Measurements from ENCODE around the gene PRAC1.

The PRAC1 gene

GRCh38 chr17:48726916-48727286 lies 4.6 kb upstream of the PRAC1 start:
- no peaks in the 10 kb centered on the region for H4K20me1 ChIP-seq (ENCODE audit: insufficient read depth, low read length)
- peaks cover 9% of the 10 kb centered on the region; the same call in 1 of the 2 replicates for H3K27me3 ChIP-seq (ENCODE audit: low read depth, low read length)
- H3K36me3 ChIP-seq (replicated peaks; ENCODE audit: low read depth, low read length), result no peaks in the 10 kb centered on the region
- H3K4me3 ChIP-seq (ENCODE audit: low read length), result no peak overlapping the region
- H3K9me3 ChIP-seq (ENCODE audit: insufficient read depth, low read length), result no peaks in the 10 kb centered on the region
- H3K79me2 ChIP-seq (ENCODE audit: low read length), result no peaks in the 10 kb centered on the region
- peaks cover 16% of the 10 kb centered on the region for H3K4me1 ChIP-seq (ENCODE audit: low read length)
- TF ChIP-seq EZH2phosphoT487 (IDR thresholded peaks at IDR 0.05; ENCODE audit: low read depth) (no peak), CTCF (IDR thresholded peaks at IDR 0.05; ENCODE audit: low read depth, low read length) (no peak)
- no peak overlapping the region for H3K4me2 ChIP-seq (ENCODE audit: low read length)
- no peak overlapping the region for H3K27ac ChIP-seq (ENCODE audit: low read length)
- H2AFZ ChIP-seq (ENCODE audit: low read depth, low read length), result no peak overlapping the region
- no peak overlapping the region for H3K9ac ChIP-seq (ENCODE audit: low read length)

- Histone ChIP-seq H3K9me3 (ENCODE audit: insufficient read depth, low read length) (no peaks in the 10 kb centered on the region), H2AFZ (ENCODE audit: low read depth, low read length) (no peak overlapping the region), H3K4me3 (ENCODE audit: low read length) (no peak overlapping the region), H3K36me3 (replicated peaks; ENCODE audit: low read depth, low read length) (no peaks in the 10 kb centered on the region), H3K79me2 (ENCODE audit: low read length) (no peaks in the 10 kb centered on the region), H3K4me2 (ENCODE audit: low read length) (no peak overlapping the region), H3K27ac (ENCODE audit: low read length) (no peak overlapping the region), H3K27me3 (ENCODE audit: low read depth, low read length) (peaks cover 9% of the 10 kb centered on the region; the same call in 1 of the 2 replicates), H3K9ac (ENCODE audit: low read length) (no peak overlapping the region), H4K20me1 (ENCODE audit: insufficient read depth, low read length) (no peaks in the 10 kb centered on the region), H3K4me1 (ENCODE audit: low read length) (peaks cover 16% of the 10 kb centered on the region)
- no peak for TF ChIP-seq CTCF (IDR thresholded peaks at IDR 0.05; ENCODE audit: low read depth, low read length)
- TF ChIP-seq EZH2phosphoT487 (IDR thresholded peaks at IDR 0.05; ENCODE audit: low read depth), result no peak
Measured at GRCh38 chr17:48726114-48726915, 4.0 kb upstream of the PRAC1 start.

- Histone ChIP-seq H2AFZ (ENCODE audit: low read depth, low read length) (no peak overlapping the region), H3K9ac (ENCODE audit: low read length) (no peak overlapping the region), H3K4me3 (ENCODE audit: low read length) (no peak overlapping the region), H4K20me1 (ENCODE audit: insufficient read depth, low read length) (no peaks in the 10 kb centered on the region), H3K4me1 (ENCODE audit: low read length) (peaks cover 16% of the 10 kb centered on the region), H3K9me3 (ENCODE audit: insufficient read depth, low read length) (no peaks in the 10 kb centered on the region), H3K27ac (ENCODE audit: low read length) (no peak overlapping the region), H3K36me3 (replicated peaks; ENCODE audit: low read depth, low read length) (no peaks in the 10 kb centered on the region), H3K79me2 (ENCODE audit: low read length) (no peaks in the 10 kb centered on the region), H3K4me2 (ENCODE audit: low read length) (no peak overlapping the region), H3K27me3 (ENCODE audit: low read depth, low read length) (peaks cover 9% of the 10 kb centered on the region; the same call in 1 of the 2 replicates)
- TF ChIP-seq CTCF (IDR thresholded peaks at IDR 0.05; ENCODE audit: low read depth, low read length), result no peak
- TF ChIP-seq EZH2phosphoT487 (IDR thresholded peaks at IDR 0.05; ENCODE audit: low read depth), result no peak
Measured at GRCh38 chr17:48725288-48726064, 3.2 kb upstream of the PRAC1 start.

GRCh38 chr17:48725004-48725287 lies 2.6 kb upstream of the PRAC1 start:
- Histone ChIP-seq H3K4me2 (ENCODE audit: low read length) (no peak overlapping the region), H3K79me2 (ENCODE audit: low read length) (no peaks in the 10 kb centered on the region), H3K27ac (ENCODE audit: low read length) (no peak overlapping the region)

More at GRCh38 chr17:48725004-48725287, 2.6 kb upstream of the PRAC1 start:
- no peak overlapping the region for H3K4me3 ChIP-seq (ENCODE audit: low read length)
- peaks cover 14% of the 10 kb centered on the region for H3K4me1 ChIP-seq (ENCODE audit: low read length)
- no peak for TF ChIP-seq CTCF (IDR thresholded peaks at IDR 0.05; ENCODE audit: low read depth, low read length)
- no peak for TF ChIP-seq EZH2phosphoT487 (IDR thresholded peaks at IDR 0.05; ENCODE audit: low read depth)
- no peaks in the 10 kb centered on the region for H3K9me3 ChIP-seq (ENCODE audit: insufficient read depth, low read length)
- no peaks in the 10 kb centered on the region for H3K36me3 ChIP-seq (replicated peaks; ENCODE audit: low read depth, low read length)
- peaks cover 5% of the 10 kb centered on the region; the same call in 1 of the 2 replicates for H3K27me3 ChIP-seq (ENCODE audit: low read depth, low read length)
- H2AFZ ChIP-seq (ENCODE audit: low read depth, low read length), result no peak overlapping the region
- H3K9ac ChIP-seq (ENCODE audit: low read length), result no peak overlapping the region
- H4K20me1 ChIP-seq (ENCODE audit: insufficient read depth, low read length), result no peaks in the 10 kb centered on the region
